ENCODE results near the gene GALNT11. TPM values are rescaled to one million over a fixed set of nuclear protein-coding genes. Genes with fewer than 3 reads are reported as not detected.

GALNT11 gene
- total and polyA plus RNA-seq, 2 of the 4 experiments (the other 2 are of a cell fraction), result 24.4 to 29.3 TPM

DNA sequence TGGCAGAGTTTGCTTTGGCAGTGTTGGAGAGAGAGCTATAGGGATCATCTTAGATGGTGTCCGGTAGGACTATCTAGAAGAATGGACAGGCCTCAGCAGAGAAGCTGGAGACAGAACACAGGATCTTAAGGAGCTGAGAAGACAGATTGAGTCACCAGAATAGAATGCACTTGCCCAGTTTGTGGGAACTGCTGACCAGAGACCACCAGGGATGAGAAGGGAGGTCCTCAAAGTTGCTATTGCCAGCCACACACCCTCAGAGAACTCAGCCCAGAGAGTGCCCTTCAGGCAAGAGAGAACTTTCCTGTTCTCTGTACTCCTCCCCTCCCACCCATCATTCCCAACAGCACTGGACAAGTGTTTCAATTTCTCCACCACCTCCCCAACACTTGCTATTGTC is 25.3 kb upstream of the GALNT11 start:
- intact Hi-C loops (cut with micrococcal nuclease), result no loop called here
- Histone ChIP-seq H3K4me2 (ENCODE audit: low read depth, low read length) (no peak overlapping the region), H3K27me3 (ENCODE audit: control insufficient read depth, insufficient read depth, low read length) (peaks cover 2% of the 10 kb centered on the region; the same call in 1 of the 2 replicates), H2BK5ac (ENCODE audit: low read depth, low read length, poor library complexity, severe bottlenecking) (no peak overlapping the region), H2BK15ac (ENCODE audit: low read depth, low read length) (no peak overlapping the region), H4K91ac (ENCODE audit: insufficient read depth, low read depth, low read length) (no peak overlapping the region), H3K4ac (ENCODE audit: low read depth, low read length) (no peak overlapping the region), H2AK5ac (ENCODE audit: low read depth, low read length) (no peak overlapping the region), H3K27ac (ENCODE audit: insufficient read depth, low read length) (no peak overlapping the region), H3K36me3 (ENCODE audit: control insufficient read depth, insufficient read depth, low read length) (no peaks in the 10 kb centered on the region), H3K4me1 (ENCODE audit: control insufficient read depth, insufficient read depth, low read length) (no peaks in the 10 kb centered on the region), H4K5ac (ENCODE audit: low read depth, low read length) (no peak overlapping the region), H3K56ac (ENCODE audit: extremely low read depth, insufficient read depth, low read length) (no peak overlapping the region), H3K9ac (ENCODE audit: low read depth, low read length) (no peak overlapping the region), H2AK9ac (replicated peaks; ENCODE audit: low read depth, low read length, poor library complexity) (no peak overlapping the region), H3K14ac (replicated peaks; ENCODE audit: low read depth, low read length) (no peak overlapping the region), H3K9me1 (ENCODE audit: insufficient read depth, low read length) (no peaks in the 10 kb centered on the region; the same call in 1 of the 2 replicates), H3K18ac (ENCODE audit: low read depth, low read length) (no peak overlapping the region), H4K8ac (ENCODE audit: low read depth in 2 of 2, low read length in 2 of 2) (no peak overlapping the region), H3K9me3 (ENCODE audit: control insufficient read depth, insufficient read depth, low read length) (no peaks in the 10 kb centered on the region), H3K4me3 (ENCODE audit: insufficient read depth, low read depth, low read length) (no peak overlapping the region), H2BK20ac (ENCODE audit: low read depth, low read length) (no peak overlapping the region), H2AFZ (replicated peaks; ENCODE audit: low read length, poor library complexity) (no peak overlapping the region), H3K79me1 (ENCODE audit: low read depth in 1 of 2, low read length in 2 of 2) (no peaks in the 10 kb centered on the region), H4K20me1 (ENCODE audit: insufficient read depth, low read length) (no peaks in the 10 kb centered on the region), H3K23ac (ENCODE audit: low read depth, low read length) (no peak overlapping the region), H2BK120ac (ENCODE audit: low read depth, low read length) (no peak overlapping the region)
- no peak for ATAC-seq (ENCODE audit: low read depth)
- DNase-seq, result no peak
- 86% methylated on average over 1 of the region's 1 CpG; no CpG with 5 or more reads in 1 of the 2 experiments for WGBS, 2 experiments (ENCODE audit: extremely low coverage in 2 of 2, insufficient read length in 1 of 2)
- in situ Hi-C loops (cut with MboI; ENCODE audit: low sequenced_read_pairs), result no loop called here
- BruUV-seq (replicated peaks), result no TSS peak
- dilution Hi-C loops (cut with HindIII; ENCODE audit: low sequenced_read_pairs, unreplicated experiment), result no loop called here
- CTCF ChIA-PET, result no interaction called here
- POLR2A ChIA-PET (ENCODE audit: unreplicated experiment), result no interaction called here
- TF ChIP-seq RCOR1 (IDR thresholded peaks at IDR 0.05; ENCODE audit: insufficient replicate concordance, low read length) (no peak), NFE2L2 (IDR thresholded peaks at IDR 0.05; ENCODE audit: low read depth, low read length) (no peak), MXI1 (IDR thresholded peaks at IDR 0.05; ENCODE audit: borderline replicate concordance, low read depth, low read length) (no peak), SMC3 (IDR thresholded peaks at IDR 0.05; ENCODE audit: low read depth, low read length) (no peak), CTCF (conservative IDR thresholded peaks at IDR 0.05; ENCODE audit: low read depth, low read length) (no peak), RAD21 (IDR thresholded peaks at IDR 0.05; ENCODE audit: low read length) (no peak), BHLHE40 (IDR thresholded peaks at IDR 0.05; ENCODE audit: low read depth, low read length) (no peak), POLR2A (IDR thresholded peaks at IDR 0.05; ENCODE audit: low read depth, low read length) (no peak), MAZ (IDR thresholded peaks at IDR 0.05; ENCODE audit: borderline replicate concordance, low read depth, low read length) (no peak), CHD1 (IDR thresholded peaks at IDR 0.05; ENCODE audit: low read depth, low read length) (no peak), RFX5 (IDR thresholded peaks at IDR 0.05; ENCODE audit: low read depth, low read length) (no peak), CEBPB (IDR thresholded peaks at IDR 0.05; ENCODE audit: low read depth, low read length) (no peak), USF2 (IDR thresholded peaks at IDR 0.05; ENCODE audit: low read depth, low read length) (no peak), MAFK (IDR thresholded peaks at IDR 0.05; ENCODE audit: low read depth, low read length) (no peak)

Data from IMR-90 (cell line).